Osteoblast (primary cell): ENCODE measurements around the gene NT5DC3. TPM values are rescaled to one million over a fixed set of nuclear protein-coding genes. Genes with fewer than 3 reads are reported as not detected.

Experiments
- DNase-seq: peaks from one replicate; pipeline ENCODE4 v3.0.0; 2011; ENCODE audit warnings: low spot score, mixed read lengths; ENCODE audit not compliant: insufficient read length; ENCODE audit errors: missing footprints
- H2AFZ ChIP-seq: 2 replicates; pipeline ENCODE4 v1.6.0; 2011; ENCODE audit warnings: mild to moderate bottlenecking, low read length
- H3K27ac ChIP-seq: 2 replicates; pipeline ENCODE4 v1.5.1; 2011; ENCODE audit warnings: mild to moderate bottlenecking, low read depth, low read length, moderate library complexity
- H3K27me3 ChIP-seq: 2 replicates; pipeline ENCODE4 v1.6.0; 2012; ENCODE audit warnings: mild to moderate bottlenecking, control low read depth, inconsistent platforms, low read length, moderate library complexity; ENCODE audit not compliant: insufficient read depth
- H3K36me3 ChIP-seq: 2 replicates; pipeline ENCODE4 v1.5.1; 2011; ENCODE audit warnings: mild to moderate bottlenecking, low read length, control low read depth, moderate library complexity; ENCODE audit not compliant: insufficient read depth
- H3K4me1 ChIP-seq: 2 replicates; pipeline ENCODE4 v1.5.1; 2011; ENCODE audit warnings: mild to moderate bottlenecking, low read length, control low read depth, moderate library complexity; ENCODE audit not compliant: insufficient read depth
- H3K4me2 ChIP-seq: 2 replicates; pipeline ENCODE4 v1.6.0; 2011; ENCODE audit warnings: mild to moderate bottlenecking, low read length; ENCODE audit not compliant: insufficient read depth
- H3K4me3 ChIP-seq: fragments of 200-600 bp; sonication (generic); 3 replicates; pipeline ENCODE4 v1.5.1; 2012; ENCODE audit warnings: mild to moderate bottlenecking, low read length, inconsistent platforms; ENCODE audit not compliant: insufficient read depth
- H3K79me2 ChIP-seq: 2 replicates; pipeline ENCODE4 v1.6.0; 2012; ENCODE audit warnings: mild to moderate bottlenecking, low read length, control low read depth, inconsistent platforms; ENCODE audit not compliant: insufficient read depth
- H3K9me3 ChIP-seq: 2 replicates; pipeline ENCODE4 v1.5.1; 2011; ENCODE audit warnings: low read depth, low read length, control low read depth
- H4K20me1 ChIP-seq: 2 replicates; pipeline ENCODE4 v1.6.0; 2012; ENCODE audit warnings: mild to moderate bottlenecking, low read length, control low read depth; ENCODE audit not compliant: insufficient read depth
- total RNA-seq: library from RNA; depleted of rRNA; stranded (reverse); fragments of >200 nt; gene quantifications from 2 replicates; pipeline ENCODE4 v1.2.3, GENCODE V29; 2012
- TF ChIP-seq, protein P1 (sequence below): IDR thresholded peaks from 2 replicates; pipeline ENCODE4 v1.5.1; 2011; ENCODE audit warnings: mild to moderate bottlenecking, low read depth, low read length, moderate library complexity; ENCODE audit errors: extremely low read depth

Gene NT5DC3
- total RNA-seq, 1 donor: 10.1 TPM

DNA sequence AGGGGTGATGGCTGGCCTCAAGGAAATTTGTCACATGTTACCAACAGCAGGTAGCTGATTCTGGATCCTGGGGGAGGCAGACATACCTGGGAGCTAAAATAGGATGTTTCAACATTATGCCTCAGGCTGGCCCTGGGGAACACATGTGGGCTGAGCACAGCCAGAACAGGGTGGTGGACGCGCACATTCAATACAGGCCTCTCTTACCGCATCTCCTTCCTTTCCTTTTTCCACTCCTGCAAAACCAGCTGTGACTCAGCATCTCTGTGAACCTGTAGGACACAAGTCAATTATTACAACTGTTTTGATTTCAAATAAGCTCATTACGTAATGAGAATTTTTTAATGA, 61.0 kb downstream of the NT5DC3 start:
- no peak overlapping the region for H2AFZ ChIP-seq
- H3K27ac ChIP-seq: no peak overlapping the region
- TF ChIP-seq, protein P1, sequence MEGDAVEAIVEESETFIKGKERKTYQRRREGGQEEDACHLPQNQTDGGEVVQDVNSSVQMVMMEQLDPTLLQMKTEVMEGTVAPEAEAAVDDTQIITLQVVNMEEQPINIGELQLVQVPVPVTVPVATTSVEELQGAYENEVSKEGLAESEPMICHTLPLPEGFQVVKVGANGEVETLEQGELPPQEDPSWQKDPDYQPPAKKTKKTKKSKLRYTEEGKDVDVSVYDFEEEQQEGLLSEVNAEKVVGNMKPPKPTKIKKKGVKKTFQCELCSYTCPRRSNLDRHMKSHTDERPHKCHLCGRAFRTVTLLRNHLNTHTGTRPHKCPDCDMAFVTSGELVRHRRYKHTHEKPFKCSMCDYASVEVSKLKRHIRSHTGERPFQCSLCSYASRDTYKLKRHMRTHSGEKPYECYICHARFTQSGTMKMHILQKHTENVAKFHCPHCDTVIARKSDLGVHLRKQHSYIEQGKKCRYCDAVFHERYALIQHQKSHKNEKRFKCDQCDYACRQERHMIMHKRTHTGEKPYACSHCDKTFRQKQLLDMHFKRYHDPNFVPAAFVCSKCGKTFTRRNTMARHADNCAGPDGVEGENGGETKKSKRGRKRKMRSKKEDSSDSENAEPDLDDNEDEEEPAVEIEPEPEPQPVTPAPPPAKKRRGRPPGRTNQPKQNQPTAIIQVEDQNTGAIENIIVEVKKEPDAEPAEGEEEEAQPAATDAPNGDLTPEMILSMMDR: no peak
- H3K4me2 ChIP-seq: no peak overlapping the region
- peaks cover 53% of the 10 kb centered on the region for H3K36me3 ChIP-seq
- DNase-seq: no peak
- no peak overlapping the region for H3K4me3 ChIP-seq
- H3K79me2 ChIP-seq: no peaks in the 10 kb centered on the region
- no peaks in the 10 kb centered on the region for H3K27me3 ChIP-seq
- H3K4me1 ChIP-seq: peaks cover 10% of the 10 kb centered on the region
- H4K20me1 ChIP-seq: no peaks in the 10 kb centered on the region
- no peaks in the 10 kb centered on the region for H3K9me3 ChIP-seq

DNA sequence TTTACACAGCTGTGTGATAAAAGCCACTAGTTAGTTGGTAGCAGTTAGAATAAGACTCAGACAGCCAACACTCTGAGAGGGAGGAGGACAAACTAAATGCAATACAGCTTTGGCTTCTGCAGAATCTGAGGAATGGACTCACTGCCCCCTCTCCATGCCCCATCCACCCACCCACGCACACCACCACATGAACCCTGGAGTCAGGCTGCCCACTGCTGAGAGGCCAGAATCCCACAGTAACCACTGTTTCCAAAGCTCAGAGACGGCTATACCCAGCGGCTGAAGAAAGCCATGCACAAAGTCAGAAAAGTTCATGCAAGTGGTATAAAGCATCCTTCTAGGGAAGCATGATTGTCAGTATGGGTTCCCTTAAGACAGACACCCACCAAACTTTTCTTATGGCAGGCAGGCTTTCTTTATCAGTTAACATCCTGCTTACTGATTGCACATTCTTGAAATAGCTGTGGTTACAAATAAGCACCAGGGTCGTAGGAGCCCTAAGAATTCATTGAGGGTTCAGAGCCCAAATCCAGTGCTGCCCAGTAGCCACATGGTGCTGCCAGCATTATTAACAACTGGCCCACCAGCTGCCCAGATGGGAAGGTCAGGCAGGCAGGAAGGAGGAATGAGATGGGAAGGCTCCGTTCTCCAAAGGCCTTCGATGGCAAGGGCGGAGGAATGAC, 61.5 kb downstream of the NT5DC3 start:
- no peaks in the 10 kb centered on the region for H4K20me1 ChIP-seq
- TF ChIP-seq, protein P1: no peak
- H3K27me3 ChIP-seq: no peaks in the 10 kb centered on the region
- no peaks in the 10 kb centered on the region for H3K9me3 ChIP-seq
- no peaks in the 10 kb centered on the region for H3K79me2 ChIP-seq
- H3K4me3 ChIP-seq: no peak overlapping the region
- DNase-seq: no peak
- no peak overlapping the region for H3K27ac ChIP-seq
- no peak overlapping the region for H2AFZ ChIP-seq
- H3K36me3 ChIP-seq: peaks cover 48% of the 10 kb centered on the region
- H3K4me1 ChIP-seq: peaks cover 10% of the 10 kb centered on the region
- peak overlapping the region; percentile 11 for H3K4me2 ChIP-seq

DNA sequence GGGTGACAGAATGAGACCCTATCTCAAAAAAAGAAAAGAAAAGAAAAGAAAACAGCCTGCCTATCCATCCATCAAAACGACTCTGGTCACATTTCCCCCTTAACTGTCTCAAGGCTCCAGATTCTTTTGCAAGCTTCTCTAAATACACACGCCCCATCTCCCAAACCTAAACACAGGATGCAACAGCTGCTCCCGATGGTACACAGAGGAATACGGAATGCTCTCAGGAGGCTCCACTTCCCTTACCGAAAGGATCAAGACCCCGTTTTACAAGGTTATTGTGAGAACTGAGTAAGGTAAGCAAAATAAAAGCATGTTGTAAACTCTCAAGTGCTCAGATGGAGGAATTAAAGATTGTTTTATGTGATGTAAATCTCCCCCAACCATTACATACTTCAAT, 62.3 kb downstream of the NT5DC3 start:
- Histone ChIP-seq H3K27ac (no peak overlapping the region), H3K36me3 (peaks cover 40% of the 10 kb centered on the region)
- DNase-seq: no peak

DNA sequence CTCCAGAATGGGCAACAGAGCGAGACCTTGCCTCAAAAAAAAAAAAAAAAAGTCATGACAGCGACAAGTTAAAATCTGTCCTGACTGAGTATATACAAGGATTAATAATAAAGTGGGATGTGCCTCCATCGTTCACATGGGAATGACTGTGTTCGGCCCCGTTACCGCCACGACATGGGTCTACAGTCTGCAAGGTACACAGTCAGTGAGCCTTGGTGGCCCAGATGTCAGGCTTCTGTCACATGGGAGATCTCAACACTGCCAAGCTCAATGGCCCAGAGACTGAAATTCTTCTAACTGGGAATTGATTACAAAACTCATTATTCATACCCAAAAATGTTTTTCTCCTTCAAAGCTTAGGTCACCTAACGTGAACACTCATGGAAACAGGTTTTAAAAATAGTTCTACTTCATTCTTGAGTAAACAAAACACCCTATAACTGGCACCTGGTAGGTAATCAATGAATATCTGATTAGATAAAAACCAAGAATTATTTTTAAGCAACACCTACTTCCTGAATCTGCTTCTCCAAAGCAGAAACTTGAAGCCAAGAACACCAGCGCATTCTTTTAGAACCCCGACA, 66.0 kb downstream of the NT5DC3 start:
- no peak overlapping the region for H3K27ac ChIP-seq
- H2AFZ ChIP-seq: no peak overlapping the region
- no peaks in the 10 kb centered on the region for H3K79me2 ChIP-seq
- H3K4me3 ChIP-seq: no peak overlapping the region
- H3K4me2 ChIP-seq: no peak overlapping the region
- H3K9me3 ChIP-seq: no peaks in the 10 kb centered on the region
- DNase-seq: no peak
- H3K4me1 ChIP-seq: peaks cover 9% of the 10 kb centered on the region
- no peaks in the 10 kb centered on the region for H4K20me1 ChIP-seq
- no peaks in the 10 kb centered on the region for H3K27me3 ChIP-seq
- peaks cover 23% of the 10 kb centered on the region for H3K36me3 ChIP-seq
- TF ChIP-seq, protein P1: no peak

More for the DNA sequence above, 62.3 kb downstream of the NT5DC3 start:
- H2AFZ ChIP-seq: no peak overlapping the region
- H3K4me2 ChIP-seq: no peak overlapping the region
- TF ChIP-seq, protein P1: no peak
- peaks cover 10% of the 10 kb centered on the region for H3K4me1 ChIP-seq
- H3K4me3 ChIP-seq: no peak overlapping the region
- no peaks in the 10 kb centered on the region for H4K20me1 ChIP-seq
- H3K27me3 ChIP-seq: no peaks in the 10 kb centered on the region
- H3K9me3 ChIP-seq: no peaks in the 10 kb centered on the region
- no peaks in the 10 kb centered on the region for H3K79me2 ChIP-seq
